Stimulated activated CD8-positive, alpha-beta memory T cell treated with anti-CD3 and anti-CD28 coated beads, Interleukin-4, amount 100 ng/mL, for 4 hours (primary cell): Measurements from ENCODE around the gene DSCAML1.

Experiments
- DNase-seq, 2 donors: peaks; one replicate each; pipeline ENCODE4 v3.0.0-alpha.2; 2020; ENCODE audit warnings: low read depth in 2 of 2, low spot score in 1 of 2

DSCAML1 gene

DNA sequence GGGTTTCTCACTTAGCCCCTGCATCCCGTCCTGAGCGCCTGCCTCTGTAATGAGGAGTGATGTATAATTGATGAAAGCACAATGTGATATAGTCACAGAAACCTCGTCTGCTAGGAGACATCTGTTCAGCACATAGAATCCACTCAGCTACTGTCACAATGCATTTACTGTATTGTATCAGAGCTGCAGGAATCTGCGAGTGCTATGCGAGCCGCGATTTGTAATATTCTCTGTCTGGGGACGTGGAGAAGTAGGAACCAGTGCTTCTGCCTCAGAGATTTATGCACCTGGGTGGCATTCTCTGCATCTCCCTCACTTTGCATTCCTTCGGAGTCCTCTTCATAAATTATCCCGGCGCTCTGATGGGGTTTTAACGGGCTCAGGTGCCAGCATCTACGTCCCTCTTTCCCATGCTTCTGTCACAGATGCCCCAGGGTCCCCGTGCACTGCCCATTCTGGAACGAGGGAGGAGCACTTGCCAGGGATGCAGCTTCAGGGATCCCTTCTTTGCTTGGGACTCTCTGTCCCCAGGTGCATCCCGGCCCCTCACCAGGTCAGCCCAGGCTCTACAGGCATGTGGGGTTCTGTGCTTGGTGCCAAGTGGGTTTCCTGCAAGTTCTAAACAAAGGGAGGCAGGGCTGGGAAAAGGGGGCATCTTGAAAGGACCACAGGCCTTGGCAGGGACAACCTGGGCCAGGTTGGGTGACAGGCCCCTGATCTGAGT is 205.5 kb downstream of the DSCAML1 start:
- DNase-seq: no peak

GRCh38 chr11:117589063-117589462 is 208.0 kb downstream of the DSCAML1 start:
- DNase-seq: no peak

DNA sequence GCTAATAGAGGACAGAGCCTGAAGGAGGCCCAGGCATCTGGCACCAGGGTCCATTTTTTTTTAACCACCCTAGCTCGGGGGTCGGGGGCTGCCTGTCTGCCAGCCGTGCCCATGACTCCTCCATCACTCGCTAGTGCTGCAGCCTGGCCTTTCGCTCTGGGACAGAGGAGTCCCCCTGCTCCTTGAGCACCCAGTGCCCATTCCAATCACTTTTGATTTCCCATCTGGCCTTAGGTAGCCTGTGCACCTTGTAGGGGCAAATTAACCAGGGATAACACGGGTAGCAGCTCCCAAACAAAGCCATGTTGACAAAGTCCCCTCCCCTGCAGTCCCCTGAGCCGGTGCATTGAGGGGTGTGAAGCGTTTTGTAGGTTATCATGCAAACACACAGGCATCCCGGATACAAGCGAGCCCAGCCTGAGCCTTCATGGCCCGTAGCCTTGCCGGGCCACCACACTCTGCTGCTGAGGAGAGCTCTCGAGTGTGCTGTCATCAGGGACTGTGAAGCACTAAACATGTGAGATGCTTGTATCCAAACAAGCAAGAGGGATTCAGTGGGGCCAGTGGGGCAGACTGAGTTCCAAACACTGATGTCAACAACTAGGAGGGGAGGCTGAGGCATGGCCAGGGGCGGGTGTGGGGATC is 208.7 kb downstream of the DSCAML1 start:
- DNase-seq: no peak

DNA sequence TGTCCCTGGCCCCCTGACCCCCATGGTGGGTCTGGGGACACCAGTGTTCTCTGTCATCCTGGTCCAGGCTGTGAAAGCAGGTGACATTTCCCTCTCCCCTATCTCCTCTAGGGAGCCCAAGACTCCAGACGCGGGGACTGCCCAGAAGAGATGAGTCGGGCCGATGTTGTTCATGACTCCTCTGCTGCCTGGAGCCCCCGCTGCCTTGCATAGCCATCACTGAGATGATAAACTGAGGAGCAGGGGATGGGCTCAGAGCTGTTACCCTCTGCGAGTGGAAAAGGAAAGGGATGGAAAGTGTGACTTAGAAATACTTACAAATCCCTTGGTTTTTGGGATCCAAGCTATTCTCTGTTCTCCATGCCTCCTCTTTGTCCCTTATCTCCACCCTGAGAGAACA is 209.6 kb downstream of the DSCAML1 start:
- DNase-seq: no peak

DNA sequence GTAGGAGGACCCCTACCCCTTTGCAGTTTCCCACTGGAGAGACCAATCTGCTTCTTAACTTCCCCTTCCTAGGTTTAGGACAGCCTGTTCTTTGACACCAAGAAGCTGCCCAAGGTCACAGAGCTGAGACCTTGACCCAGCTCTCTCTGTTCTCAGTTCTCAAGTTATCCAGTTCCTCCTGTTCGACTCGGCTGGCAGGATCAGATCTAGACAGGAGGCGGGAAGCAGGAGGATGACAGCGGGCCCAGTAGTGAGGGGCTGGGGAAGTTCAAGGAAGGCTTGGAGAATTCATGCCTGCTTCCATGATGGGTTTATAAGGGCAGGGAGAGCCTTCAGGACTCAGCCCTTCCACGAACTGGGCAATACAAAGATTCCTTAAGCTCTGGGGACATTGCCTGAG is 210.6 kb downstream of the DSCAML1 start:
- DNase-seq: no peak

DNA sequence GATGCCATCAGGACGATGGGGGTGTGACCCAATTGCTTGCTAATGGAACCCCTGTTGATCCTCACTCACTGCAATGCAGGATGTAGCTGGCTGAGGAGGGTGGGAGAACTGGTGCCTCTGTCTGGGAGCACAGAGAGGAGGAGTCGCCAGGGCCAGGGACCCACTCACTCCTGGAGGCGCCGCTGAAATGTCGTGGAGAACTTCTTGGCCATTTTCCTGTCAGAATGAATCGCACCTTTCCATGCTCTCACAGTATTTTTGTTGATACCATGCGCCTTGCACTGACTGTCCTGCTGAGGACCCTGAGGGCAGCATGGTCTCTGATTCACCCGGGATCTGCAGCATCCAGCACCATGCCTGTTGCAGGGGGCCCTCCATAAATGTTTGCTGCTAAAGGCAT is 211.4 kb downstream of the DSCAML1 start:
- no peak for DNase-seq

GRCh38 chr11:117584056-117584830 is 212.8 kb downstream of the DSCAML1 start:
- DNase-seq: no peak

DNA sequence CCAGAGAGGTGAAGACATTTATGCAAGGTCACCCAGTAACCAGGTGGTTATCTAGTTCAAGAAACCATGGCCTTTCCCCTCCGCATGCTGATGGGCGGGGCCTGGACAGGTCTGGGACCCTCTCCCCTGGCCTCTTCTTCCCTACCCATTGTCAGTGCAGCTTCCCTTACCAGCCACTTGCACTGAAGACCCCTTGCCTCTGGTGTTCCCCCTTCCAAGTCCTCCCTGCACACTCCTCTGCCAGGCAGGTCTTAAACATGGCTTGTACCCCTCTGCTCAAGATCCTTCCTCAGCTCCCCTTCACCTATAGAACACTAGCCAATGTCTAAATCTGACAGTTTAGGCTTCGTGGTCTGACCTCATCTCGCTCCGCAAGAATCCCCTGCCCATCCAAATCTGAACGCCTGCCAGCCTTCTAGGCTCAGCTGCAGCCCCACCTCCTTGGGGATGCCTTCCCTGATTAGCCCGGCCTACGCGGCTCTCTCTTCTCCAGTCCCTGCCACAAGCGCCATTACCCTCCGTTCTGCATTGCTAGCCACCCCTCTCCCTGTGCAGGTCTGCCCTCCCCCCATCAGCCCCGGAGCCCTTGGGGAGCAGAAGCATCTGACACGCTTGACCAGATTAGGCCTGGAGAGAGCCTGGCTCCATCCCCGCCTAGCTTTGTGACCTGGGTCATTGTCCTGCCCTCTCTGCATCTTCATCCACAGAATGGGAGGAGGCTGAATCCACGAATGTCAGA is 213.8 kb downstream of the DSCAML1 start:
- DNase-seq: no peak

DNA sequence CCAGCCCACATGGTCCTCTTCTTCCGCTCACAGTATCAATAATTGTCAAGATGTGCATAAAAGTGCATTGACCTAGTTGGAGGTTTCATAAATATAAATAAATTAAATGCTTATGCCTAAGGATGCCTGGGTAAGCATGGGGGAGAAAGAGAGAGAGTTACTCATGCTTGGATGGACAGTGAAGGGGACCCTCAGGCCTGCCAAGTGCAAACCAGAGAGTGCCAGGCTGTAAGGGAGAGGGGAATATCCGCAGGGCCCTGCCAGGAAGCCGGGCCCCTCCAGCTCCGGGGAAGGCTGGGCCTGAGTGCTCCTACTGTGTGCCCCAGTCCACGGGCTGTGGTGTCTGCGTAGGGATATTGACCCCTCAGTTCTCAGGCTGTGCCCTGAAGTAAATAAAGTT is 214.6 kb downstream of the DSCAML1 start:
- DNase-seq: no peak

GRCh38 chr11:117580866-117581265 is 216.2 kb downstream of the DSCAML1 start:
- DNase-seq: no peak

DNA sequence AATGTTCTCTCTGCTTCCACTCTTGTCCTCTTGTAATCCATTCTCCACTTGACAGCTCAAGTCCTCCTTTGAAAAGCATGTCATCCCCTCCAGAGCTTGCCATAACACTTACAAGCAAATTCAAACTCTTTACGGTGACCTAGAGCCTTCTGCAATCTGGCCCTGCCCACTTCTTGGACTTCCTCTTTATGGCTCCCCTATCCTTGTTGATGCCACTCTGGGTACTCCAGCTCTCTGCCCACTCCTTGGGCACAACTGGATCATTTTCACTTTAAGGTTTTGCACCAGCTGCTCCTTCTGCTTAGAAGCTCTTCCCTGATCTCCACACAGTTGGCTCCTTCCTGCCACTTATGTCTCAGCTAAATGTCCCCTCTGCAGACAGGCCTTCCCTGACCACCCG is 217.9 kb downstream of the DSCAML1 start:
- no peak for DNase-seq

DNA sequence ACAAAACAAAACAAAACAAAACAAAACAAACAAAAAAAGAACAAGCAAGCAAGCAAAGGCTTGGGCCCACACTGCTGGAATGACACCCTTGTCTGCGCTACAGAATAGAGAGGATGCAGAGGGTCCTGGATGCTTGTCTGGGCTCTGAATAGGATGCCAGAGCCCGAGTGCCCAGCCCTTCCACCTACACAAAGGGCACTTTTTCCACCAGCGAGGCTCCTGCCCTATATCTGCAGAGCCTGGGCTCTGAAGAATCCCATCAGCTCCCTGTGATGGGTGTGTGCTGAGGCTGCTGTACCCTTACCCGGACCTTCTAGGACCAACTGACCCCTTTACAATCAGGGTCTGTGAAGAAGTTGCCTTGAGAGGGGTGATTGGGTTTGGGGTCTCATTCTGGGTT is 221.2 kb downstream of the DSCAML1 start:
- DNase-seq: no peak

- DNase-seq: no peak
Measured at GRCh38 chr11:117574551-117574950, 222.5 kb downstream of the DSCAML1 start.

- DNase-seq: no peak
Measured at GRCh38 chr11:117573326-117573725, 223.7 kb downstream of the DSCAML1 start.

DNA sequence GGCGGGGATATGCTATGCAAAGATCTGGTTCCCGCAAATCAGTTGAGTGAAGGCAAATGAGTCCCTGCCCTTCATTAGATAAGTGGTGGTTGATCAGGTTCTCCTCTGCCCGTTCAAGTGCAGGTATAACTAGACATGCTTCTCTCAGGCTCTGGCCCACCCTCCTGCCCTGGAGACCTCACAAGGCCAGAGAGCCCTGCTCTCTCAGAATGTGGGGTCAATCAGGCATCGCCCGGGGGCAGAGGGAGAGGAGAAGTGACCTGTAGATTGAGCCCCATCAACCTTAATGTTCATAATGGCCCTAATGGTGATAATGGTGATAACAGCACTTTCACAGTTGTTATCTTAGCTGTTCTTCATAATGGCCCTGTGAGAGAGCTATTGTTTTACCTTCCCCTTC is 224.3 kb downstream of the DSCAML1 start:
- DNase-seq: no peak

GRCh38 chr11:117572129-117572528 is 224.9 kb downstream of the DSCAML1 start:
- no peak for DNase-seq

DNA sequence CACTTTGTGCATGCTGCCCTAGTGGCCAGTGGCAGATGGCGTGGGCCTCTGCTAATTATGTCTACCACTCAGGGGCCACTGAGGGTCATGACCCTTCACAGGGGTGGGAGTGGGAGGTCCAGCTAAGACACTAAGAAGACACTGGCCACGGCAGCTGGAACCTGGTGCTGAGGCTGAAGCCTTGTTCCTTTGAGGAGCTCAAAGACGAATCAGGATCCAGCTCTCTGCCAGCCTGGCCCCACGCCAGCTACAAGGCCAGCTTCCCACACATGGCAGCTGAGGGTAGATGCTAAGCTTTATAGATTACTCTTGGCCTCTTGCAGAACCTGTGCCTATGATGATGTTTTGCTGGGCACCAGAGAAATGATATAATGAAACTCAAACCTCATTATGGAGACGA is 226.3 kb downstream of the DSCAML1 start:
- no peak for DNase-seq

DNA sequence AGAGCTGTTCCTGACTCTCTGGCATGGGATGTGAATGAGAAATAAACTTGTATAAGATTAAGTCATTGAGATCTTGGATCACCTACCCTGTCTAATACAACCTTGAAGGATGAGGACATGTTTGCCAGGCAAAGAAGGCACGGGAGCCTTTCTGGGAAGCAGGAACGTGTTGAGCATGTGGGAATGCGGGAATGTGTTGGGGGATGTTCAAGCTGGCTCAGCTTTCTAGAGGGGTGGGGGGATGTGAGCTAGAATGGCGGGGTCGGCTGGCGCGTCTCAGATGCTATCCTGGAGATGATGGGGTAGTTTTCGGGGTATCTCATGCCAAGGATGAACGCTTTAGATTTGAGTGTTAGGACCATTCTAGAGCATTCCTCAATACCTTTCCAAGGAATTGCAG is 227.1 kb downstream of the DSCAML1 start:
- no peak for DNase-seq

DNA sequence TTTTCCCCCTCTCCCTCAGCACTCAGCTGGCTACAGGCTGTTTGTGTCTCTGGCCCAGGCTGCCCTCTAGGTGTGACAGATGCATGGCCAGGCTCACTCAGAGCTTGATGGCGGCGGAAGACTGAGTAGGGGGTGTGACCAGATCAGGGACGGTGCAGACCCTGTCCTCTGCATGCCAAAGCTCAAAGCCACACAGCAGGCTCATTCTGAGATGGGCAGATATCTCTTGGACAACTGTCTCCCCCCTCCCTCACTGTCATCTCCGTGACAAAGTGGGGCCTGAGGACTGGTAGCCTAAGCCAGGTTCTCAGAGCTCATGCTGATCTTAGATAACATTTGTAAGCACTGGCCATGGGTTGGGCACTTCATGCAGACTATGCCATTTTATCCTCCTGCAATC is 231.3 kb downstream of the DSCAML1 start:
- no peak for DNase-seq

GRCh38 chr11:117564321-117564720 is 232.7 kb downstream of the DSCAML1 start:
- no peak for DNase-seq

- DNase-seq: no peak
Measured at GRCh38 chr11:117563556-117563955, 233.5 kb downstream of the DSCAML1 start.

DNA sequence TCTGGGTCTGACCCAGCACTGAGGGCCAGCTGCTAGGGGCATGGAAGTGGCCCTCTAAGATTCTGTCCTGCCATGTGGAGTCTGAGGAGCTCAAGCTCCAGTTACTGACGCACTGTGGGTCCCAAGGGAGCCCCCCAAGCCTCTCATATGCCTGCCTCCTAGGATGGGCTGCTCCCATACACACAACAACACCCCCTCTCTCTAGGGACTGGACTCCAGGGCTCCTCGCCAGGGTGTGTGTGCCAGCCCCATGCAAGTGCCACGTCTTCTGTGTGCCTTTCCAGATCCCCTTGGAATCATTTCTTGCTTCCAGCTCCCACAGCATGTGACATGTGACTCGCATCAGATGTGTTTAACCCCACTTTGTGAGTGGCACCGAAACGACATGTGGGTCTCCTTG is 234.9 kb downstream of the DSCAML1 start:
- DNase-seq: no peak
